Measurements from ENCODE around the gene VASN.
"Not testable (repeated sequence)": the region's sequence is repeated elsewhere in the genome, so short reads cannot be mapped to it uniquely, and the experiment has no call there.

VASN gene

GRCh38 chr16:4337540-4338088, 34.0 kb upstream of the VASN start:
- no peak for DNase-seq

- no peak for DNase-seq
These were observed 33.5 kb upstream of the VASN start for GRCh38 chr16:4338125-4338582.

- no peak for DNase-seq
These were observed 32.8 kb upstream of the VASN start for GRCh38 chr16:4338712-4339299.

GRCh38 chr16:4339455-4339854, 32.2 kb upstream of the VASN start:
- no peak for DNase-seq

- no peak for DNase-seq
These were observed 31.7 kb upstream of the VASN start for GRCh38 chr16:4339909-4340308.

- DNase-seq = no peak
These were observed 31.2 kb upstream of the VASN start for GRCh38 chr16:4340443-4340842.

GRCh38 chr16:4341250-4341649, 30.4 kb upstream of the VASN start:
- DNase-seq = no peak

- no peak for DNase-seq
These were observed 28.5 kb upstream of the VASN start for GRCh38 chr16:4342866-4343744.

- not testable (repeated sequence) for DNase-seq
These were observed 27.2 kb upstream of the VASN start for GRCh38 chr16:4344300-4344982.

GRCh38 chr16:4344983-4345835, 26.4 kb upstream of the VASN start:
- no peak for DNase-seq

GRCh38 chr16:4345836-4346781, 25.5 kb upstream of the VASN start:
- no peak for DNase-seq

GRCh38 chr16:4347010-4347409, 24.6 kb upstream of the VASN start:
- no peak for DNase-seq

- no peak for DNase-seq
These were observed 23.7 kb upstream of the VASN start for GRCh38 chr16:4347765-4348509.

GRCh38 chr16:4349332-4349731, 22.3 kb upstream of the VASN start:
- DNase-seq = no peak

- DNase-seq = no peak
These were observed 21.3 kb upstream of the VASN start for GRCh38 chr16:4350365-4350786.

GRCh38 chr16:4350787-4351659, 20.6 kb upstream of the VASN start, which contains the start of gene PAM16:
Gene PAM16, minus strand, starts transcription at chr16:4351321. Its CDS starts 87 bp downstream, at chr16:4351234.
- DNase-seq = peak; percentile 98

GRCh38 chr16:4351880-4352279, 19.8 kb upstream of the VASN start:
- no peak for DNase-seq

- DNase-seq = no peak
These were observed 18.8 kb upstream of the VASN start for GRCh38 chr16:4352843-4353242.

GRCh38 chr16:4353675-4354074, 18.0 kb upstream of the VASN start:
- no peak for DNase-seq
